ENCODE results near the gene SRRT. TPM values are rescaled to one million over a fixed set of nuclear protein-coding genes. Genes with fewer than 3 reads are reported as not detected.

Gene SRRT
- total and polyA plus RNA-seq, 2 of the 4 experiments (the other 2 are of a cell fraction), result 41.4 to 93.5 TPM

DNA sequence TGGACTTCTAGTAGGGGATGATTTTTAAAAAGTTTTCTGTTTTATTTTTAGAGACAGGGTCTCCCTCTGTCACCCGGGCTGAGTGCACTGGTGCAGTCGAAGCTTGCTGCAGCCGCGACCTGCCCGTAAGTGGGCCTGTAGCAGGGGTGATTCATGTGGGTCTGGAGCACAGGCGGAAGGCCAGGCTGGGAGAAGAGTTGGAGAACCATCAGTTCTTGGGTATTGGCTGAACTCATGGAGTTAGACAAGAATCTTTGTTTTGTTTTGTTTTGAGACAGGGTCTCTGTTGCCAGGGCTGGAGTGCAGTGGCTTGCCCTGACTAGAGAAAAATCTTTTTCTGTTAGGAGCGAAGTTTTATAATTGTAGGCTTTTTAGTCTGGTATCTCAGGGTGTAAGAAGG is 5.7 kb downstream of the SRRT start:
- no peak overlapping the region for H3K27ac ChIP-seq (ENCODE audit: insufficient read depth, low read length)
- H4K20me1 ChIP-seq (ENCODE audit: insufficient read depth, low read length), result peaks cover 53% of the 10 kb centered on the region
- ChIA-PET CTCF (no interaction called here), POLR2A (ENCODE audit: unreplicated experiment) (interaction anchor here (0.6 kb wide), 1 partner anchor 10 kb away, joined by 4 read pairs; no protein-coding TSS in a partner anchor)
- no TSS peak for BruUV-seq (replicated peaks)
- no peaks in the 10 kb centered on the region for H3K27me3 ChIP-seq (ENCODE audit: control insufficient read depth, insufficient read depth, low read length)
- no peak overlapping the region for H3K18ac ChIP-seq (ENCODE audit: low read depth, low read length)
- H3K36me3 ChIP-seq (ENCODE audit: control insufficient read depth, insufficient read depth, low read length), result peaks cover 65% of the 10 kb centered on the region
- in situ Hi-C loops (cut with MboI; ENCODE audit: low sequenced_read_pairs) (no loop called here), dilution Hi-C loops (cut with HindIII; ENCODE audit: low sequenced_read_pairs, unreplicated experiment) (no loop called here), intact Hi-C loops (cut with micrococcal nuclease) (no loop called here)
- no peaks in the 10 kb centered on the region for H3K9me3 ChIP-seq (ENCODE audit: control insufficient read depth, insufficient read depth, low read length)
- H3K56ac ChIP-seq (ENCODE audit: extremely low read depth, insufficient read depth, low read length), result no peak overlapping the region
- TF ChIP-seq FOS (IDR thresholded peaks at IDR 0.05; ENCODE audit: low read depth, low read length), result no peak
- TF ChIP-seq MXI1 (IDR thresholded peaks at IDR 0.05; ENCODE audit: borderline replicate concordance, low read depth, low read length), result no peak
- TF ChIP-seq, protein P1, sequence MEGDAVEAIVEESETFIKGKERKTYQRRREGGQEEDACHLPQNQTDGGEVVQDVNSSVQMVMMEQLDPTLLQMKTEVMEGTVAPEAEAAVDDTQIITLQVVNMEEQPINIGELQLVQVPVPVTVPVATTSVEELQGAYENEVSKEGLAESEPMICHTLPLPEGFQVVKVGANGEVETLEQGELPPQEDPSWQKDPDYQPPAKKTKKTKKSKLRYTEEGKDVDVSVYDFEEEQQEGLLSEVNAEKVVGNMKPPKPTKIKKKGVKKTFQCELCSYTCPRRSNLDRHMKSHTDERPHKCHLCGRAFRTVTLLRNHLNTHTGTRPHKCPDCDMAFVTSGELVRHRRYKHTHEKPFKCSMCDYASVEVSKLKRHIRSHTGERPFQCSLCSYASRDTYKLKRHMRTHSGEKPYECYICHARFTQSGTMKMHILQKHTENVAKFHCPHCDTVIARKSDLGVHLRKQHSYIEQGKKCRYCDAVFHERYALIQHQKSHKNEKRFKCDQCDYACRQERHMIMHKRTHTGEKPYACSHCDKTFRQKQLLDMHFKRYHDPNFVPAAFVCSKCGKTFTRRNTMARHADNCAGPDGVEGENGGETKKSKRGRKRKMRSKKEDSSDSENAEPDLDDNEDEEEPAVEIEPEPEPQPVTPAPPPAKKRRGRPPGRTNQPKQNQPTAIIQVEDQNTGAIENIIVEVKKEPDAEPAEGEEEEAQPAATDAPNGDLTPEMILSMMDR (conservative IDR thresholded peaks at IDR 0.05; ENCODE audit: low read depth, low read length), result no peak
- no peak for TF ChIP-seq BHLHE40 (IDR thresholded peaks at IDR 0.05; ENCODE audit: low read depth, low read length)
- no peak for TF ChIP-seq POLR2A (IDR thresholded peaks at IDR 0.05; ENCODE audit: low read depth, low read length)
- no peak for TF ChIP-seq RCOR1 (IDR thresholded peaks at IDR 0.05; ENCODE audit: insufficient replicate concordance, low read length)
- TF ChIP-seq MAZ (IDR thresholded peaks at IDR 0.05; ENCODE audit: borderline replicate concordance, low read depth, low read length), result no peak
- no peak for TF ChIP-seq MAFK (IDR thresholded peaks at IDR 0.05; ENCODE audit: low read depth, low read length)
- no peak for TF ChIP-seq CHD1 (IDR thresholded peaks at IDR 0.05; ENCODE audit: low read depth, low read length)
- TF ChIP-seq RFX5 (IDR thresholded peaks at IDR 0.05; ENCODE audit: low read depth, low read length), result no peak
- TF ChIP-seq, protein P2, sequence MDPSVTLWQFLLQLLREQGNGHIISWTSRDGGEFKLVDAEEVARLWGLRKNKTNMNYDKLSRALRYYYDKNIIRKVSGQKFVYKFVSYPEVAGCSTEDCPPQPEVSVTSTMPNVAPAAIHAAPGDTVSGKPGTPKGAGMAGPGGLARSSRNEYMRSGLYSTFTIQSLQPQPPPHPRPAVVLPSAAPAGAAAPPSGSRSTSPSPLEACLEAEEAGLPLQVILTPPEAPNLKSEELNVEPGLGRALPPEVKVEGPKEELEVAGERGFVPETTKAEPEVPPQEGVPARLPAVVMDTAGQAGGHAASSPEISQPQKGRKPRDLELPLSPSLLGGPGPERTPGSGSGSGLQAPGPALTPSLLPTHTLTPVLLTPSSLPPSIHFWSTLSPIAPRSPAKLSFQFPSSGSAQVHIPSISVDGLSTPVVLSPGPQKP (IDR thresholded peaks at IDR 0.05; ENCODE audit: borderline replicate concordance, low read depth, low read length), result no peak
- H2BK5ac ChIP-seq (ENCODE audit: low read depth, low read length, poor library complexity, severe bottlenecking), result no peak overlapping the region
- H3K14ac ChIP-seq (replicated peaks; ENCODE audit: low read depth, low read length), result no peak overlapping the region
- no peak overlapping the region for H3K23ac ChIP-seq (ENCODE audit: low read depth, low read length)
- no peak overlapping the region for H3K4me3 ChIP-seq (ENCODE audit: insufficient read depth, low read depth, low read length)
- peak overlapping the region; percentile 3 for H2AK9ac ChIP-seq (replicated peaks; ENCODE audit: low read depth, low read length, poor library complexity)
- no peak overlapping the region for H2BK20ac ChIP-seq (ENCODE audit: low read depth, low read length)
- H4K91ac ChIP-seq (ENCODE audit: insufficient read depth, low read depth, low read length), result no peak overlapping the region
- H3K9ac ChIP-seq (ENCODE audit: low read depth, low read length), result no peak overlapping the region
- no peak for DNase-seq
- no peak overlapping the region for H3K4ac ChIP-seq (ENCODE audit: low read depth, low read length)
- ATAC-seq (ENCODE audit: low read depth), result no peak
- H3K4me1 ChIP-seq (ENCODE audit: control insufficient read depth, insufficient read depth, low read length), result peaks cover 5% of the 10 kb centered on the region
- no peak overlapping the region for H4K8ac ChIP-seq (ENCODE audit: low read depth in 2 of 2, low read length in 2 of 2)
- 100% methylated on average over 3 of the region's 7 CpGs; no CpG with 5 or more reads in 1 of the 2 experiments for WGBS, 2 experiments (ENCODE audit: extremely low coverage in 2 of 2, insufficient read length in 1 of 2)
- no peak overlapping the region for H2AFZ ChIP-seq (replicated peaks; ENCODE audit: low read length, poor library complexity)
- peaks cover 28 to 66% of the 10 kb centered on the region in 2 experiments for H3K79me1 ChIP-seq (ENCODE audit: low read depth in 1 of 2, low read length in 2 of 2)
- no peak overlapping the region for H4K5ac ChIP-seq (ENCODE audit: low read depth, low read length)
- no peak overlapping the region for H2BK120ac ChIP-seq (ENCODE audit: low read depth, low read length)
- no peak overlapping the region for H2BK15ac ChIP-seq (ENCODE audit: low read depth, low read length)
- H3K4me2 ChIP-seq (ENCODE audit: low read depth, low read length), result no peak overlapping the region
- H2AK5ac ChIP-seq (ENCODE audit: low read depth, low read length), result no peak overlapping the region
- H3K9me1 ChIP-seq (ENCODE audit: insufficient read depth, low read length), result no peaks in the 10 kb centered on the region; the same call in 1 of the 2 replicates
